GM18867 (cell line): ENCODE data around the gene OSTN.

Experiments
- ATAC-seq: cut with Tn5 transposase; IDR thresholded peaks from one replicate; pipeline ENCODE4 v1.9.1; 2021; ENCODE audit warnings: mild to moderate bottlenecking, moderate library complexity; ENCODE audit not compliant: unreplicated experiment

OSTN gene

DNA sequence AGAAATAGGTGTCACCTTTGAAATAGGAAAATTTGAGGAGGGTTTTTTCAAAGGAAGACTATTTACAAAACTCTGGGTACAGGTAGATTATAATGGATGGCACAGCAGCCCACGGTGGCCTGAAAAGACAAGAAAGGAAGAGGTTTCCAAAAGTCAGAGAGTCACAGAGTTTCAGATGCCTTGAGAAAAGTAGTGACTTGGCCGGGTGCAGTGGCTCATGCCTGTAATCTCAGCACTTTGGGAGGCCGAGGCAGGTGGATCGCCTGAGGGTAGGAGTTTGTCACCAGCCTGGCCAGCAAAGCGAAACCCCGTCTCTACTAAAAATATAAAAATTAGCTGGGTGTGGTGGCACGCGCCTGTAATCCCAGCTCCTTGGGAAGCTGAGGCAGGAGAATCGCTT lies 35.2 kb downstream of the OSTN start:
- ATAC-seq, result no peak

DNA sequence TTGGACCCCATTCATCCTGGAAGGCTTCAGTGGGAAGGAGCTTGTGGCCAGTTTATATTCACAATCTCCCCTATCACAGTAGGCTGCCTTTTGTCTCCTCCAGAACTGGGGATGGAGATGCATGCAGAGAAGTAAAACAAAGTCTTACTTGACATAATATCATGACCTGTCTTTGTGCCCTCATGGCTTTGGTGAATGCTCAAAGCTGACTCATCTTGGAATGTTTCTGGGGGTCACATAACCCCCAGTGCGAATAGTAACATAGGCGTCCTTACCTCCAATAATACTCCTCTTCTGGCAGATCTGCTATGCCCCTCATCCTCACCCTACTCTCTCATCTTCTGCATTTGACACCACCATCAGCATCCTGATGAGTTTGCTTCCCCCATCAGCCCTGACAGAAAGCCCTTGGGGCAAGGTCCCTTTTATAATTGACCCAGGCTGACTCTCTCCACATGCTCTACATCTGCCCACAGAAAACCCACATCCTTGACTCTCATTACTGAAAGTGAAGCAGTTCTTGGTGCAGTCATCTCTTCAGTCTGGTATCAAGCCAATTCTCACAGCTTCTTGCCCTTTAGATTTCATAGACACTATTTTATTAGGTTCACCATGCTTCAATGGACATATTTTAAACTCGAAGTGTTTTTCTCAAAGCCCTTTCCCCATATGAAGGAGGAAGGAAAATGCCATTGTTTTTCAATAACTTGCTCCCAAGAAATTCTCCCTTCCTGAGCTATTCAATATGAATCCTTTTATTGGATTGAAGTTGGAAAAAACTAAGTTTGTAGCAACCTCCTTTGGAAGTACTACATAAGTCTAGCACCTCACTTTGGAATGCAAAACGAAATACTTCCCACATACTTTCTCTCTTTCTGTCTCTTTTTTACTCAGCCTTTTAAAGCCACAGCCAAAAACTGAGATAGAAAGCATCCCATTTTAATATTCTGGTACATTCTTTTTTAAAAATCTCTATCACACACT lies 36.6 kb downstream of the OSTN start:
- ATAC-seq, result peak; percentile 99

DNA sequence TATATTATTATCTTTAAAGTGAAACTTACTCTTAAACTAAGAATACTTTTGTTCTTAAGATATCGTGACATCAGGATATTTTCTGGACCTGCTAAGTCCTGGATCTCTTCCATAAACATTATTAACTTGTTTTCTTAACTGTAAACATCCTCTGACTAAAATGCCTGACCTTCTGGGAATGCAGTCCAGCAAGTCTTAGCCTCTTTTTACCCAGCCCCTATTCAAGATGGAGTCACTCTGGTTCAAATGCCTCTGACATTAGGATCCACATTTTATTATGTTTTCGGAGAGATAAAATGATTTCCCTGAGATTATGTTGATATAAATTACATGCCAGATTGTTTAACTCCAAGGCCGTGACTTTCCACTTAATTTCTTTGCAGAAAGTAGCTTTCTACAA lies 37.6 kb downstream of the OSTN start:
- ATAC-seq, result no peak

DNA sequence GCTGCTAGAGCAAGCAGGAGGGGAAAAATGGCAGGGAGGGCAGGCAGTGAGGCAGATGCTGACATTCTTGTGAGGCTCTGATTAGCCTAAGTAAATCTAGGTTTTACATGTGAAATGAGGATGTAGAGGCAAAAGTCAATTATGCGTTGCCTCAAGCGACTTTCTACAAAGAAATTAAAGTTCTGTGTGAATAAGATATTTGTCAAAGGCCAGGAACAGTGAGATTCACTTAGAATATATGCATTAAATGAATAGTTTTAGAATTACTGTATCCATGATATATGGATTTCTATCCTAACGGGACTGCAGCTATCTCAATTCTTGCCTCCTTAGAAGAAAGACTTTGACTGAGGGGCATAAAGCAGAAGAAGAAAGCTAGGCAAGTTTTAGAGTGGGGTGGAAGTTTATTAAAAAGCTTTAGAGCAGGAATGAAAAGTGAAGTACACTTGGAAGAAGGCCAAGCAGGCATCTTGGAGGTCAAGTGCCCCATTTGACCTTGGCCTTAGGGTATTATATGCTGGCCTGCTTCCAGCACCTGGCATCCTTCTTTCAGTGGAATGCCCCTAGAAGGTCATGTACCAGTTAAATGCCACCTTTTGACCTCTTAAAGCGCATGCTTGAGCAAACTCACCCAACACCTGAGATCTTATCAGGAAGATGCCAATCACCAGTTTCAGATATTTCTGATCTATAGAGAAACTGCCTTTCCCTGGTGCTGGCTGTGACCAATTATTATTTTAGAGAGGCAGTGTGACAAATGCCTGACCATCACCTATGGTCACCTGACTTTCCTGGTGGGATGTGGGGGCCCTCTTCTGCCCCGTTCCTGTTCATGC lies 38.2 kb downstream of the OSTN start:
- ATAC-seq, result no peak

DNA sequence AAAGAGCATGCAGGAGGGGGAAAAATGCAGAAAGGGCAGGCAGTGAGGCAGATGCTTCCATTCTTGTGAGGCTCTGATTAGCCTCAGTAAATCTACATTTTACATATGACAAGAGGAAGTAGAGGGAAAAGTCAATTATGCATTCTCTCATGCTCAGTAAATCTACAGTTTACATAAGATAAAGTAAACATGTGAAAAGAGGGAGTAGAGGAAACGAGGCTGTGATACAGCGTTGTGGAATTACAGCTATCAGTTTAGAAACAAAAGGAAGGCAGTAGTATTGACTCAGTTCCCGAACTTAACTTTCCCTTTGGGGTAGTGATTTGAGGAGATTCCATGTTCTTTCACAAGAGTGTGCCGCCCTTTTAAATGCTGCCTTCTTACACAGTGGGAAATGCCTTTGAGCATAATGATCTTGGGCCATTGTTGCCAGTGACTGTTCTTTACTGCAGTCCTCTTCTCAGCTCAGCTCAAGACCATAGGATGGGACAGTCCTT lies 39.3 kb downstream of the OSTN start:
- ATAC-seq, result no peak

DNA sequence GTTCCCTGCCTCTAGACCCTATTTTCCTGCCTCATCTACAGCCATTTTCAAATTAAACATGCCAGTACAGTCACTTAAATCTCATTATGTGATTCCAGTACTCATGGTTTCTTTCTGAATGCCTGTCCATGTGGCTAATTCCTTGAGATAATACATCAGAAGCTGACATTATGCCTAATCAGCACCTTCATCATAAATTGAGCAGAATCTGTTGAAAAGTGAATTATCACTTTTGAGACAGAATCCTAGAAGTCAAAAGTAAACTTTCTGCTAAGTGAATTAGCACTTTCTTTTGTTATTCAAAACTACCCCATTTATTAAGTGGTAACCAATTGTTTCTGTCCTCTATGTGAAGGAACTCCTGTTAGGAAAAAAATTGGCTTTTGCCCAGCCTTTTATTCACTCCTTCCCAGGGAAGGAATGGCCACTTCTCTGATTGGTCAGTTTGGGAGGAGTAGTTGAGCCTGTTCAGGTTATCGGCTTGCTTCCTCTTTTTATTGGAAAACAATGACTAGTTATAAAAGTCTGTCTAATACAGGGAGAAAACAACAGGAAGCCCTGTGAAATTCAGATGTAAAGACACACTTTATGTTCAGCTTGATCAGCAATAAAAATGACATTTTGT lies 40.5 kb downstream of the OSTN start:
- no peak for ATAC-seq

DNA sequence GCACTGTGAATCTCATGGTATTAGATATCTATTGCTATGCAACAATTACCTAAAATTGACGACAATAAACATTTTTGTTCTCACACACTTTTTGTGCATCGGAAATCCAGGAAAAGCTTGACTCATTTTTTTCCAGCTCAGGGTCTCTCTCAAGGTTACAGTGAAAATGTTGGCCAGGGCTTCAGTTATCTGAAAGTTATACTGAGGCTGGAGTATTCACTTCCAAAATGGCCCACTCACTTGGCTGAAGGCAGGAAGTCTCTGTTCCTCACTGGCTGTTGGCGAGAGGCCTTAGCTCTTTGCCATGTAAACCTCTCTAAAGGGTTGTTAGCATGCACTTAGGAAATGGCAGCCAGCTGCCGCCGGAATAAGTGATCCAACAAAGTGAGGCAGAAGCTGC lies 41.4 kb downstream of the OSTN start:
- no peak for ATAC-seq

DNA sequence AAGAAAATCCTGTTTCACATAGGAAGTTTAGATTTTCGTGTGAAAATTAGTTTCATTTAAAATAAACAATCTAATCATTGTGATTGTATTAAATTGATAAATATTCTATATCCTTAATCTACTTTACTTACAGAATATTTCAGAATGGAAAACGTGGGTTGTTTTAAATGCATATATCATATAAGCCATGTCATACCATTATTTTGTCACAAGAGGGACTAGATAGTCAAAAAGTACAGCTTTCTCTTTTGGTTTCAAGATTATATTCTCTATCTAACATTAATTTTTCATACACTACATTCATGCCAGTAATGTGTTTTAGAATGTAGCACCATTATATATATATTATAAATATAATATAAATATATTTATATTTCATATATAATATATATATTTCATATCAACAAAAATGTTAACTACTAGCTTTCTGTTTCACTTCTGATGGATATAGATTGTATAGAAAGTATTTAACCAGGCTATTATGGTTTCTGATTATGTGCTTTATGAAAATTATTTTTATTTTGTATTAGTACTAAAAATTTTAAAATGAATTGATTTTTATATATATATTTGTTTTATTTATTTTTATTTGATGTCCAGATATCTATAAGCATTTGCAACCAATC lies 45.3 kb downstream of the OSTN start:
- peak; percentile 44 for ATAC-seq

DNA sequence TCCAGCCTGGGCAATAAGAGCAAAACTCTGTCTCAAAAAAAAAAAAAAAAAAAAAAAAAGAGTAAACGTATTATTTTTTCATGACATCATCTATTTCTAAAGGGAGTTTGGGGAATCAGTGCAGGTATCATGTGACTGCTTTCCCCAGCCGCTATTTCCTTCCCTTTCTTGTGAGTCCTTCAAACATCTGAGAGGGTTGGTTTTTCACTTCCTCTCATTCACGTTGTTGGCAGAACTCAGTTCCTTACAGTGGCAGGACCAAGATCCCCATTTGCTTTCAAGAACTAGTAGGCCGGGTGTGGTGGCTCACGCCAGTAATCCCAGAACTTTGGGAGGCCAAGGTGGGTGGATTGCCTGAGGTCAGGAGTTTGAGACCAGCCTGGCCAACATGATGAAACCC lies 47.0 kb downstream of the OSTN start:
- ATAC-seq, result peak; percentile 86

DNA sequence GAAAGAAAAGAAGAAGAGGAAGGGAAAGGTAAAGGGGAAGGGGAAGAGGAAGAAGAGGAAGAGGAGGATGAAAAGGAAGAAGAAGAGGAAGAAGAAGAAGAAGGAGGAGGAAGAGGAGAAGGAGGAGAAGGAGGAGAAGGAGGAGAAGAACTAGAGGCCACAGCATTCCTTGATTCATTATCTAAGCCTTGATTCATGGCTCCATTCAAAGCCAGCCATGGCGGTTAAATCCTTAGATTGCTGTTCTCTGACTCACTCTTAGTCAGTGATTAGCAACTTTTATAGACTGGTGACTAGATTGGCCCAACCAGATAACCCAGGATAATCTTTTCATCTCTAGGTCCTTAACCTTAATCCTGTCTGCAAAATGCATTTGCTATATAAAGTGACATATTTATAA lies 47.6 kb downstream of the OSTN start:
- no peak for ATAC-seq

DNA sequence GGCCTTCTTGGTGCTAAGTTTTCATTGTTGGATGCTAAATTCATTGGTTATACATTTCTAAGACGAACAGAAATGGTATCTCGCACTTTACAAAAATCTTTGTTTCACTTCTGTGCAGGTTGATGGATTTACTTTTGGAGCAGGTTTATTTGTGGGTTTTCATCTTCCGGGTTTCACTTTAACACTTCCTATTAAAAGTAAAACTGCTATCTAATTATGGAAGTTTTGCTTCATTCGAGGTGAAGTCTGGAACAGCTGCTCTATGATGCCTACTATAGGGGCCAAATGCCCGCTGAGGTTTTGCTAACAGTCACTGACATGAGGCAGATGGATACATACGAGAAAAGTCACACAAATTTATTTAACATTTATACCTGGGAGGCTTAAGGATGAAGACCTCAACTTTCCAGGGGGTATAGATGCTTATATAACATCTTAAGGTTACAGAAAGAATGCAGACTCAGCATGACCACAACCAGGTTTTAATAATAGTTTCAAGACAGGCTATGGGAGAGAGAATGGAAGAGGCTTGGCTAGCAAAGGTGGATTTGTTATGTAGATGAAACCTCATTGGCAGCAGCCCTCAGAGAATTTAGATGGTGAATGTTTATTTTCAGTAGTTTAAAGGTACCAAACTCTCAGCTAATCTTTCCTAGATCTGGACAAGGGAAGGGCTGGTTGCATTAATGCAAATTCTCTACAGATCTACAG lies 54.2 kb downstream of the OSTN start:
- ATAC-seq, result peak; percentile 32

DNA sequence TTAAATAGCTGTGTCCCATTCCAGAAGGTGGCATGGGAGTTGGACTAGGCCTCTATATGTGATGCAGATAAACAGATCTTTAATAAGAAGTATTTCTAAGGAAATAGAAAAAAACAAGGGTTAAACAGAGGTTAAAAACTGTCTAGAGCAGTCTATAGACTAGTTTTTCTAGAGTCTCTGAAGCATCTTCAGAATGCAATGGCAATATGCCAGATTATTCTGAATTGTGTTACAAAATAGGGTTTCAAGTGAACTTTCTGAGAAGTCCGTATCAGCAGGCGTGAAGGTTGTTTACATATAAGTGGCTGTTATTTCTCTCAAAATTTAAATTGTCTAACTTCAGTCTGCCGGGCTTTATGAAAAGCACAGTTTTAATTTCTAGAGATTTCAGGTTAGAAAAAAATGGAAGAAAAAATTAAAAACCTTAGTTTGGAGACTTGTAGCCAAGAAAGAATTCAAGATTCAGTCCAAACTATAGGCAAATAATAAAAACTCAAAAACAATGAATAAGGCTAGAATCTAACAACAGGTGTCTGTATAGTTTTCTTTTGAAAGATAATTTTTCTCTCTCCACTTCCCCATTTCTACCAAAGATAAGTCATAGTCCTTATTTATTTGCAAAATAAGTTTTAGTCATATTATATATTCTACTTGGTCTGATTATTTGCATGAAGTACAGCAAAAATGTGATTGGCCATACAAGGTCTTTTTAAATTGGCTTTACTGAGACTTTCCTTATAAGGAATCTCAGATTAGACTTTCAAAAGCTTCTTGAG lies 55.2 kb downstream of the OSTN start:
- peak; percentile 40 for ATAC-seq

DNA sequence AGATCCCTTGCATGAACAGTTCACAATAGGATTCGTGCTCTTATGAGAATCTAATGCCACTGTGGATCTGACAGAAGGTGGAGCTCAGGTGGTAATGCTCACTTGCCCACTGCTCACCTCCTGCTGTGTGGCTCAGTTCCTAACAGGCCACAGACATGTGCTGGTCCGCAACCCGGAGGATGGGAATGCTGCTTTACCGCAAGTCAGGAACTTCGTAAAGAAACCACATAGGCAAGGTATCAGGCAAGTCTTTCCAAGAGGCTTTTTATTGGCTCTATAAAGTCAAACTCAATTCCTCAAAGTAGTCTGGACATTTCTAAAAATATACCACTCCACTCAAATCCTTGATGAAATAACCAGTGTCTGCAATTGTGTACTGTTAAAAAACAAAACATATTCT lies 56.1 kb downstream of the OSTN start:
- ATAC-seq, result no peak

DNA sequence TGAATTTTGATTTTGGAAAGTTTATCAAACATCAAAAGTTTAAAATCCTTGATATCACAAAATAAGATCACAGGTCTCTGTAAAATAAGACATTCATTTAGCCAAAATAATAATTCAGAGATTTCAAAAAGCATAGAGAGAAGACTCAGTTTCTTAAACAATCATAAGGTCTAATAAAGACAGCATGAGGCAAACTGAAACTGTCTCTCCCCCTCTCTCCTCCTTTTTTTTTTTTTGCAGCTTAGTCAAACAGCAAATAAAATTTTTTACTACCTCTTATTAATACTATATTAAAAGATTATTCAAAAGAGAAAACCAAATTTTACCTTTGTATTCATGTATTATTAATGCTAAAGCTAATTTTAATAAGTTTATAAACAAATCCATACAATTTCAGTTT lies 57.4 kb downstream of the OSTN start:
- no peak for ATAC-seq

DNA sequence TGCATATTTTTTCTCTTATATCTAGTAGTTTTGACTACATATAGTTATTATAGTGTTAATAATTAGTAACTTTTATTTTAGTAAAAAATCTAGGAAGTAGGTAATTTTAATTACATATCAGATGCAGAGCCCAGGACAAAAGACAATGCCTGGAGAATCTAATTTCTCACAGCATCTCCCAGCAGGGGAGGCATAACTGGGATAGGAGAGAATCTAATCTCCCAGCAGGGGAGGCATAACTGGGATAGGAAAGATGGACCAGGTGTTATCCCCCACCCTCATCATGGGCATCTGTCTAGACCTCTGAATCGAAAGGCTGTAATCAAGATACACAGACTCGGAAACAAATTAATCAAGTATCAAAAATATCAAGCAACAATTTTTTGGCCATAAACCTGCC lies 58.2 kb downstream of the OSTN start:
- no peak for ATAC-seq

DNA sequence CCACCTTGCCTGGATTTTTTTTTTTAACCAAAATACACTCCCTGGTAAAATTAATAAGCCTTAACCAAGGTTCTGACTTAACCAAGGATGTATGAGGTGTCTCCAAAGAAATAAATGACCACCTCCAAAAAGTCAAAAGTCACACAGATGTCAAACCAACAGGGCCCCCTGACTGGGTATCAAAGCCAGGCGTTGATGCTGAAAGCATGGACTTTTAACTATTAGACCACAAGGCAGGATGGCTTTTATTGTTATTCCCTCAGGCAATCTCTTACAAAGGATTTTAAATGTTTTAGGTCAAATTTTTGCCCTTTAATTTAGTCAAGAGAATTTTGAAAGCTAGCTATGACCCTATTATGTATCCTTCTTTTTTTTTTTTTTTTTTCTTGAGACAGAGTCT lies 60.4 kb downstream of the OSTN start:
- no peak for ATAC-seq

DNA sequence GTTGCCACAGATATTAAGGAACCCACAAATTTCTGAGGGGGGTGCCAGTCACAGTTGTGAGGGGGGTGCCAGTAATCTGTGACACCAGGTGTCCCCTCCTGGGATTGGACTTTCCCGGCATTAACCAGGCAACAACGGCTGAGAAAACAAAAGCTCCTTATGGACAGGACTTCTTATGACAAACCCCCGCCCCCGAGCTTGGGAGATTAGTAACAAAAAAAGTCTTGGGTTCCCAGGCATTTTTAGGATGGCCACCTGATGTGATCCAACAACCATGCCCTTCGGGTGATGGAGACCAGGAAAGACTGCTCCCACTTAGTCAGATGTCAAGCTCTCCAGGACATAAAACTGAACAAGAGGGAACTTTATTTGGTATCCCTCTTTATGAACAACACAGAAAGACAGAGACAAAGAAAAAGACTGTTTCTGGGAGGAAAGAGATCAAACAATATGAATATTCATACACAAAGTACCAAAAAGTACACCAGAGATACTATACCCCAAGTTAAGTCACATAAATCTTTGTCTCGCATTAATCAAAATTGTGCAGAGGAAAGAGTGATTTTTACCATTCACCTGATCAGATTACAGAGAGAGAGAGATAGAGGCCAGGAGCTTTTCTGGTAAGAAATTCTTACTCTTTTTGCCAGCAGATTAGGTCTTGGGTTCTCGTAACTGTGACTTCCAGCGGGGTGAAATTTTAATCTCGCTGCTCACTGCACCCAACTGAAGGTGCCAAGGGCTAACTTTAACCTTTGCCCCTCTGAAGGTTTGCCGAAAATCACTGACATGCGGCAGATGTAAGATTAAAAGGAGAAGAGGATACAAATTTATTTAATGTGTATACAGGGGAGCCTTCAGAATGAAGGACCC lies 61.6 kb downstream of the OSTN start:
- no peak for ATAC-seq

DNA sequence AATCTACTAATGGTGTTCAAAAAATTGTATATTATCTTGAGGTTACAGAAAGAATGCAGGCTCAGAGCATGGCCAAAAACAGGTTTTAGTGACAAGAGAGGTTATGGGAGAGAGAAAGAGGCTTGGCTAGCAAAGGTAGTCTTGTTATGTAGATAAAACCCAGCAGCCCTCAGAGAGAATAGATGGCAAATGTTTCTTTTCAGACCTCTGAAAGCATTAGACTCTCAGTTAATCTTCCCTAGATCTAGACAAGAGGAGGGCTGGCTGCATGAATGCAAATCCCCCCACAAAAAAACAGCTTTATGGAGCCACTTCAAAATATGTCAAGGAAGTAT lies 62.2 kb downstream of the OSTN start:
- no peak for ATAC-seq

DNA sequence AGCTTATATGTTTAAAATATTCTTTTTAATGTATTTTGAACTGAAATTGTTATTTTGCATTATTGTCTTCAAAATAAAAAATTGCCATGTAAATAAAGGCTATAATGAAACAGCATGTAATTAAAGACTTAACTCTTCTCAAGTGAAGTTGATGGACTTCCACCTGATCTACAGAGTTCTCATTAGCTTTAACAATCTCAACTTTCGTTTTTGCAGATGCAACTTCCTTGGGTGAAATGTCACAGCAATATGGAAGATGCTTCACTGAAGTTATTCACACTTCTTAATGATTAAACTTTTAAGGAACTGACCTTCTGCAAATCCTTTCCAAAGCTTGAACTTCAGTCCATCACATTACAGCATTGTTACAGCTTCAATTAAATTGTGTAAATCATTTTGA lies 63.6 kb downstream of the OSTN start:
- ATAC-seq, result peak; percentile 55
